Lower leg skin (tissue), 3 donors: ENCODE measurements around the gene LRBA.

Experiments
- POLR2A ChIP-seq, 2 donors: fragments of 450-650 bp; IDR thresholded peaks; one replicate each; pipeline ENCODE4 v1.6.1; 2016 to 2017; ENCODE audit warnings: antibody characterized with exemption in 2 of 2, mild to moderate bottlenecking in 1 of 2, moderate library complexity in 1 of 2
- TF ChIP-seq, protein P1 (sequence below), 3 donors: fragments of 450-650 bp; IDR thresholded peaks; one replicate each; pipeline ENCODE4 v1.5.1; 2016; ENCODE audit warnings: antibody characterized with exemption in 3 of 3, mild to moderate bottlenecking in 3 of 3, moderate library complexity in 2 of 3

- TF ChIP-seq POLR2A (IDR thresholded peaks at IDR 0.05), result no peak
- TF ChIP-seq, protein P1, sequence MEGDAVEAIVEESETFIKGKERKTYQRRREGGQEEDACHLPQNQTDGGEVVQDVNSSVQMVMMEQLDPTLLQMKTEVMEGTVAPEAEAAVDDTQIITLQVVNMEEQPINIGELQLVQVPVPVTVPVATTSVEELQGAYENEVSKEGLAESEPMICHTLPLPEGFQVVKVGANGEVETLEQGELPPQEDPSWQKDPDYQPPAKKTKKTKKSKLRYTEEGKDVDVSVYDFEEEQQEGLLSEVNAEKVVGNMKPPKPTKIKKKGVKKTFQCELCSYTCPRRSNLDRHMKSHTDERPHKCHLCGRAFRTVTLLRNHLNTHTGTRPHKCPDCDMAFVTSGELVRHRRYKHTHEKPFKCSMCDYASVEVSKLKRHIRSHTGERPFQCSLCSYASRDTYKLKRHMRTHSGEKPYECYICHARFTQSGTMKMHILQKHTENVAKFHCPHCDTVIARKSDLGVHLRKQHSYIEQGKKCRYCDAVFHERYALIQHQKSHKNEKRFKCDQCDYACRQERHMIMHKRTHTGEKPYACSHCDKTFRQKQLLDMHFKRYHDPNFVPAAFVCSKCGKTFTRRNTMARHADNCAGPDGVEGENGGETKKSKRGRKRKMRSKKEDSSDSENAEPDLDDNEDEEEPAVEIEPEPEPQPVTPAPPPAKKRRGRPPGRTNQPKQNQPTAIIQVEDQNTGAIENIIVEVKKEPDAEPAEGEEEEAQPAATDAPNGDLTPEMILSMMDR (IDR thresholded peaks at IDR 0.05), result no peak
These were observed 106.0 kb downstream of the LRBA start for GRCh38 chr4:150909116-150909515.
